NK-92 (cell line): ENCODE measurements around the gene C19orf81.
"Not testable (repeated sequence)": the region's sequence is repeated elsewhere in the genome, so short reads cannot be mapped to it uniquely, and the experiment has no call there.

ENCODE experiments used
- DNase-seq: peaks from one replicate; lab custom pipeline; 2025; ENCODE audit not compliant: unreplicated experiment; lab: John Stamatoyannopoulos, UW

C19orf81 gene

DNA sequence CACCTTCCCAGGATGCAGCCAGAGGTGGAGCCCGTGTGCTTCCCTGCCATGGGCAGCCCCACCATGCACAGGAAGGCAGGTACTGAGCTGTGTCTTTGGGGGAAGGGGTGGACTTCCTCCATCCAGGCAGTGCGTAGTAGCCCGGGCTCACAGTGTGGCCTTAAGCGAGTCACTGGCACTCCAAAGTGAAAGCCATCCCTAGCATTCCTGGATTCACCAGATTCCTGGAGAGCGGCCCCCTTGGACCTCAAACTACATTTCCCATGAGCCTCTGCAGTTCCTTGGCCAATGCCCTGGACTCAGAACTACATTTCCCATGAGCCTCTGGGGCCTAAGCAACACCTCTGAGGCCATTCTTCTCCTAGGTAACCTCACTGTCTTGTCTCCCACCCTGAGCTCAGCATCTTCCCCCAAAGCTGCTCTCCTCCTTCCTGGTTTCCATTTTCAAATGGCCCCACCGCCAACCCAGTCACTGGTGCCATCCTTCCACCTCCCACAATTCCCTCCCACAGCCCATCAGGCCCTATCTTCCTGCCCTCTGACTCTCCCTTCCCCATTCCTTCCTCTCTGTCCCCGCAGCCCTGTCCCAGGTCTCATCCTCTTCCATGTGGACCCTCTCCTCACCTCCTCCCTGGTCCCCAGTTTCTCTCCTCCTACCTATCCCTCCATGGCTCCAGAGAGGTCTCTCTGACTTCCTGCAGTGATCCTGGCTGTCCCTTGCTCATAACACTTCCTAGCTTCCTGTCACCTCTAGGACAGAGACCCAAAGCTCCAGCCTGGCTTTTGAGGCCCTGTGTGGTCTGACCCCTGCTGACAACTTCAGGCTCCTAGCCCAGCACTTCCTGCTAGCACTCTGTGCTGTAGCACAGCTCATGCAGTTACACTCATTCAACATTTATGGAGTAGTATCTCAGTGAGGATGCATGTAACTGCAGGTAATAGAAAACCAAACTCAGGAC lies at the start of gene C19orf81:
Gene C19orf81, plus strand, starts transcription at position 13 of the 959 bp plus-strand sequence. Its CDS starts 0 bp downstream, at position 13.
- DNase-seq, result no peak

DNA sequence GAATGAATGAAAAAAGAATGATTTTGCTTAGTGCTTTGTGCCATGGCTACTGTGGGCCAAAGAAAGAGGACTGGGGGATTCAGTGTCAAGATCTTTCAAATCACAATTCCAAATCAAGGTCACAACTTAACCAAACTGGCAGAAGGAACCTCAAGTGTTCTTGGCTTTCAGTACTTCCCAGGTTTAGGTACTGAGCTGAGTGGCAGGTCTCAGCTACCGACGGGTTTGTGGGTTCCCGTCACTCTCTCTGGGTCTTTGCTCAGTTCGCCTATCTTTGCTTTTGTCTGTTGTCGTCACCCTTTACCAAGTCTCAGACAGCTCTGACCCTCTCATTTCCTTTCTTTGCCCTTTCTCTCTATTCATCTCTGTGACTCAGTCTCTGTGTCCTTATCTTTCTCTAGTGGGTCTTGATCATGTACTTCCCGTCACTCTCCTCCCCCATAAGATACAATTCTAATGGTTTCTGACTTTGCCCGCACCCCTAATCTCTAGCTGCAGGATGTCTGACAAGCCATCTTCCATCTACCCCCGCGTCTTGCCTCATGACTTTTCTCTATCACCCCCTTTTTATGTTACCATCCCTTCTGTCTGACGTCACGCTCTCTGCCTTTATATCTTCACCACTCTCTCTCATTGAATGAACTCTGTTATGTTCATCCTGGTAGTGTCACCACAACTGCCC lies 47.7 kb upstream of the C19orf81 start:
- DNase-seq, result no peak

DNA sequence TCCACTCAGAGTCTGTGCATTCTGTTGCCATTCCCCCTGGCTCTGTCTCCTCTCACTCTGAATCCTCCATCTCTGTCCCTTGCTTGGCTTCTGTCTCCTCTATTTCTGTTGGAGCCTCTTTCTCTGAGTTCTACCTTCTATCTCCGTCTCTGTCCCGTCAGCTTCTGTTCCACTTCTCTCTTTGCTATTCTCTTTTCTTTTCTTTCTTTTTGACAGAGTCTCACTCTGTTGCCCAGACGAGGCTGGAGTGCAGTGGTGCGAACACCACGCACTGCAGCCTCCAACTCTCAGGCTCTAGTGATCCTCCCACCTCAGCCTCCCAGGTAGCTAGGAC lies 47.2 kb upstream of the C19orf81 start:
- no peak for DNase-seq

DNA sequence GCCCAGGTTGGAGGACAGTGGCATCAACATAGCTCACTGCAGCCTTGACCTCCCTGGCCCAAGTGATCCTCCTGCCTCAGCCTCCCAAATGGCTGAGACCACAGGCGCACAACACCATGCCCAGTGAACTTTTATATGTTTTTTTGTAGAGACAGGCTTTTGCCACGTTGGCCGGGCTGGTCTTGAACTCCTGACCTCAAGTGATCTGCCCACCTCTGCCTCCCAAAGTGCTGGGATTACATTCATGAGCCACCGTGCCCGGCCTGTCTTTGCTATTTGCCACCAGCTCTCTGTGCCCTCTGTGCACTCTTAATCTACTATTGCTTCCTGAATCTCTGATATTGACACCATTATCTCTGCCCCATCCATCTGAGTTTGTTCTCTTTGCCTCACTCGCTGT lies 46.7 kb upstream of the C19orf81 start:
- DNase-seq, result no peak

DNA sequence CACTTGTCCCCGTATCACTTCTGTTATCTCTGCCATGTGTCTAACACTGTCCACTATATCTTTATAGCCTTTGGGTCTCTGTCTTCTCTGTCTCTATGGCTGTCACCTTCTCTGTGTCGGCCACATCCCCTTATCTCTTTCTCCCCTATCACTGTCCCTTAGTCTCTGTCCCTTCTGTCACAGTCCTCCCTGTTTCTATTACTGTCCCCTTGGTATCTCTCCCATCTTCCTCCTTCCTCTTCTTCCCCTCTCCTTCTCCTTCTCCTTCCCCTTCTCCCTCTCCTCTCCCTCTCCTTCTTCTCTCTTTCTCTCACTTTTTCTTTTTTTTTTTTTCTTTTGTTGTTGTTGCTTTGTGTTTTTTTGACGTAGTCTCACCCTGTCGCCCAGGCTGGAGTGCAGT lies 46.3 kb upstream of the C19orf81 start:
- no peak for DNase-seq

DNA sequence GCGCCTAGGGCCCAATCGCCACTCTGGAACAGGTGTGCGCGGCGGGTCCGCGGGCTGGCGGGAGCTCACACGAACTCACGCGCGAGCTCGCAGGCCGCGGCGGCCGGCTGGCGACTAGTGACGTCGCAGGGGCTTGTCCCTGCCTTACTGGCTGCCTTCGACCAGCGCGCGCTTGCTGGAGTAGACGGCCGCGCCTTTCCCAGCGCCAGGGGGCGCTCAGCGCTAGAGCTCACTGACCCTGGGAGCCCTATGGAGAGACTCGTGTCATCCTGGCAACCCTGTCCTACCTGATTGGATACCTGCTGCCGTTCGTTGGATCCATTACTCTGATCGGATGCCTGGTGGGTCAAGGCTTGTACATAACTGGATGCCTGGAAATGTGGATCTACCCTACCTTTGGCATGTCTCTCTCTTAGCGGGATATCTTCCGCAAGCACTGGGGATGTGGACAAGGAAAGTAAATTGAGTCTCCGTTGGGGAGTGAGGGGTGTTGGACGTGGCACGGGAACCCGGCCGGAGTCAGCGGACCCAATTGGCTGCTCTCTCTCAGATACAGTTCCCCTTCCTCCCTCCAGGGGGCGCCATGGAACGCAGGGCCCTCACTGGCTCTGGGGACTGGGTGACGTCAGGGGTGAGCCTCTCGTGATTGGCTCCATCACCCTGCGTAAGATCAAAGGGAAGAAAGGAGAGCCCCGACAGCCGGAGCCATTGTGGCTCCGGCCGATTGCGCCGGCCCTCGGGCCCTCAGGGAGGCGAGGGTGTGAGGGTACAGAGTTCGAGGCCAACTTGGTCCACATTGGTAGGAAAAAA lies 44.8 kb upstream of the C19orf81 start:
- DNase-seq, result not testable (repeated sequence)

DNA sequence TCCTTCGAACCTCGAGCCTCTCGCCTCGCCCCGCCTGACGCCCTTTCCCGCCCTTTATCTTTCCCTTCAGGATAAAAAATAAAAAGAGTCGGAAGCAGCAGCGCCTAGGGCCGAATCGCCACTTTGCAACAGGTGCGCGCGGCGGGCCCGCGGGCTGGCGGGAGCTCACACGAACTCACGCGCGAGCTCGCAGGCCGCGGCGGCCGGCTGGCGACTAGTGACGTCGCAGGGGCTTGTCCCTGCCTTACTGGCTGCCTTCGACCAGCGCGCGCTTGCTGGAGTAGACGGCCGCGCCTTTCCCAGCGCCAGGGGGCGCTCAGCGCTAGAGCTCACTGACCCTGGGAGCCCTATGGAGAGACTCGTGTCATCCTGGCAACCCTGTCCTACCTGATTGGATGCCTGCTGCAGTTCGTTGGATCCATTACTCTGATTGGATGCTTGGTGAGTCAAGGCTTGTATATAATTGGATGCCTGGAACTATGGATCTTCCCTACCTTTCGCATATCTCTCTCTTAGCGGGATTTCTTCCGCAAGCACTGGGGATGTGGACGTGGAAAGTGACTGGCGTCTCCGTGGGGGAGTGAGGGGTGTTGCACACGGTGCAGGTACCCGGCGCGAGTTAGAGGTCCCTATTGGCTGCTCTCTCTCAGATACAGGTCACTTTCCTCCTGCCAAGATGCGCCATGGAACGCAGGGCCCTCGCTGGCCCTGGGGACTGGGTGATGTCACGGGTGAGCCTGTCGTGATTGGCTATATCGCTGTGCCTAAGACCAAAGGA lies 43.0 kb upstream of the C19orf81 start:
- not testable (repeated sequence) for DNase-seq

DNA sequence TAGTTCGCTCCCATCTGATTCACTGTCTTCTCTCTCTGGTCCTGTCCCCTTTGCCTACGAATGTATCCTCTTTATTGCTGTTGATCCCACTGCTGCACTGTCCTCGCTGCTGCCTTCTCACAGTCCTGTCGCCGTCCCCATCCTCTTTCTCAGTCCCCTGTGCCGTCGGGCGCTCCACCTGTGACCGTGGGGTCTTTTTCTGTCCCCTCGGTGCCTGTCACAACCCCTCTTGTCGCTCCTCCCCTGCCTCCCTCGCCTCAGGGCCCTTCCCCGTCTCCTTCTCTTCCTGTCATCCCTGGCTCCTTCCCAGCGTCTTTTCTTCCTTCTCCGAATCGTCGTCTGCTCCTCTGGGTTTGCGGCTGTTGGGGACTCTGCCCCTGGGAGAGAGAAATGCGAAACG lies 41.9 kb upstream of the C19orf81 start:
- DNase-seq, result no peak

DNA sequence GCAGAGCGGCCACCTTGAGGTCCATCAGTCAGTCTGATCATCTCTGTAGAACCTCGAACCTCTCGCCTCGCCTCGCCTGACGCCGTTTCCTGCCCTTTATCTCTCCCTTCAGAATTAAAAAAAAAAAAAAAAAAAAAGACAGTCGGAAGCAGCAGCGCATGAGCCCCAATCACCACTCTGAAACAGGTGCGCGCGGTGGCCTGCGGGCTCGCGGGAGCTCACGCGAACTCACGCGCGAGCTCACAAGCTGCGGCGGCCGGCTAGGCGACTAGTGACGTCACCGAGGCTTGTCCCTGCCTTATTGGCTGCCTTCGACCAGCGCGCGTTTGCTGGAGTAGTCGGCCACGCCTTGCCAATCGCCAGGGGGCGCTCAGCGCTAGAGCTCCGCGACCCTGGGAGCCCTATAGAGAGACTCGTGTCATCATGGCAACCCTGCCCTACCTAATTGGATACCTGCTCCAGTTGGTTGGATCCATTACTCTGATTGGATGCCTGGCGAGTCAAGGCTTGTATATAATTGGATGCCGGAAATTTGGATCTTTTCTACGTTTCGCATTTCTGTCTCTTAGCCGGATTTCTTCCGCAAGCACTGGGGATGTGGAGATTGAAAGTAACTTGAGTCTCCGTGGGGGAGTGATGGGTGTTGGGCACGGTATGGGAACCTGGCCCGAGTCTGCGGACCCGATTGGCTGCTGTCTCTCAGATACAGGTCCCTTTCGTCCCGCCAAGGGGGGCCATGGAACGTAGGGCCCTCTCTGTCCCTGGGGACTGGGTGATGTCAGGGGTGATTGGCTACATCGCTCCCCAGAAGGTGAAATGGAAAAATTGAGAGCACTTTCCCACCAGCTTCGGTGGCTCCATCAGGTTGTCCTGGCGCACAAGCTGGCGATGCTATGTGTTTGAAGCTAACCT lies 41.1 kb upstream of the C19orf81 start:
- DNase-seq, result no peak

DNA sequence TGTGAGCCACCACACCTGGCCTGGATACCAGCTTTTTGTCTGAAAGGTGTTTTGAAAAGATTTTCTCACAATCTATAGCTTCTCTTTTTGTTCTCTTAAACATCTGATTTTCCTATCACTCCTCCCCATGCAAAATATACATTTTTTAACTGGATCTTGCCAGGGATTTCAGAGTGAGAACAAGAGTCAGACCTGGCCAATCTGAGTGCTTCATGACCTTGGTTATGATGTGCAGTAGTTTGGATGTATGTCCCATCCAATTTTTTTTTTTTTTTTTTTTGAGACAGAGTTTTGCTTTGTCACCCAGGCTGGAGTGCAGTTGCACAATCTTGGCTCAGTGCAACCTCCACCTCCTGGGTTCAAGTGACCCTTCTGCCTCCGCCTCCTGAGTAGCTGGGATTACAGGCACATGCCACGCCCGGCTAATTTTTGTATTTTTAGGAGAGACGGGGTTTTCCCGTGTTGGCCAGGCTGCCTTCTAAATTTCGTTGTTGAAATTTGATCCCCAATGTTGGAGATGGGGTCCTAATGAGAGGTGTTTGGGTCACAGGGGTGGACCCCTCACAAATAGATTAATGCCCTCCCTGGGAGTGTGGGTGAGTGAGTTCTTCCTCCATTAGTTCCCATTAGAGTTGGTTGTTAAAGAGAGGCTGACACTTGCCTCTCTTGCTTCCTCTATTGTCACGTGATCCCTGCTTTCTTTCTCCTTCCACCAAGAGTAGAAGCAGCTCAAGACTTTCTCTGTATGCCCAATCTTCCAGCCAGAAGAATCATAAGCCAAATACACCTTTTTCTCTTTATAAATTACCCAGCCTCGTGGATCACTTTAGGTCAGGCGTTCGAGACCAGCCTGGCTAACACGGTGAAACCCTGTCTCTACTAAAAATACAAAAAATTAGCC lies 36.5 kb upstream of the C19orf81 start:
- DNase-seq, result not testable (repeated sequence)

DNA sequence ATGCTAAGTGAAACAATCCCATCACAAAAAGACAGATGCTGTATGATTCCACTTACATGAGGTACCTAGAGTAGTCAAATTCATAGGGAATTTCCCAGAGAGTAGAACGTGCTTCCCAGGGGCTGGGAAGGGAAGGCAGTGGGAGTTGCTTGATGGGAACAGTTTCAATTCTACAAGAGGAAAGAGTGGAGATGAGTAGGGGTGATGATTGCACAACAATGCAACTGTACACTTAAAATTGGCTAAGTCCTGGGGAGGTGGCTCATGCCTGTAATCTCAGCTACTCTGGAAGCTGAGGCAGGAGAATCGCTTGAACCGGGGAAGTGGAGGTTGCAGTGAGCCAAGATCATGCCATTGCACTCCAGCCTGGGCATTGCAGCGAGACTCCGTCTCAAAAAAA lies 30.9 kb upstream of the C19orf81 start:
- DNase-seq, result not testable (repeated sequence)

DNA sequence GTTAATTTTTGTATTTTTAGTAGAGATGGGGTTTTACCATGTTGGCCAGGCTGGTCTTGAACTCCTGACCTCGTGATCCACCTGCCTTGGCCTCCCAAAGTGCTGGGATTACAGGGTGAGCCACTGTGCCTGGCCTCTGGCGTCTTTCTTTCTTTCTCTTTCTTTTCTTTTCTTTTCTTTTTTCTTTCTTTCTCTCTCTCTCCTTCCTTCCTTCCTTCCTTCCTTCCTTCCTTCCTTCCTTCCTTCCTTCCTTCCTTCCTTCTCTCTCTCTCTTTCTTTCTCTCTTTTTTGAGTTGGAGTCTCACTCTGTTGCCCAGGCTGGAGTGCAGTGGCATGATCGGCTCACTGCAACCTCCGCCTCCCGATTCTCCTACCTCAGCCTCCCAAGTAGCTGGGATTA lies 30.1 kb upstream of the C19orf81 start:
- DNase-seq, result not testable (repeated sequence)

DNA sequence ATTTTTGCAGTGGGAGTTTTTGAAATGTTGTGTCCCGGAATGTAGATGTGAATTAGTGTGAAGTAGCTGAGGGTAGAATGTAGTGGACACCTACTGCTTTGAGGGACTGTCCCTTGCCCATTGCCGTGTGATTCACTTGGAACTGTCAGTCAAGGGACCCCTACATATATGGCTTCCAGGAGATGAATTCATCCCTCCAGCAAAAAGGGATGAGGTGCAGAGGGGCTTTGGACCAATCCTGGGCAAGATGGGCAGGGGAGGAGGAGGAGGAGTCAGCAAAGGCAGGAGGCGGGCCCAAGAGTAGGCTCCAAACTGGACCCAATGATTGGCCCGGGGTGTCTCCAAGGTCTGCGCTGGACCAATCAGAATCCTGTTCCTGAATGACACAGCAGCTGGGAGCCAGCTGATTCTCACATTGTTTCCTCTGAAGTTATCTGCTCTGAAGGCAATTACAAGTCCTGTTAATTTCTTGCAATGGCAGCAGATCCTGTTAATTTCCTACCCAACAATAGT lies 28.8 kb upstream of the C19orf81 start:
- not testable (repeated sequence) for DNase-seq

DNA sequence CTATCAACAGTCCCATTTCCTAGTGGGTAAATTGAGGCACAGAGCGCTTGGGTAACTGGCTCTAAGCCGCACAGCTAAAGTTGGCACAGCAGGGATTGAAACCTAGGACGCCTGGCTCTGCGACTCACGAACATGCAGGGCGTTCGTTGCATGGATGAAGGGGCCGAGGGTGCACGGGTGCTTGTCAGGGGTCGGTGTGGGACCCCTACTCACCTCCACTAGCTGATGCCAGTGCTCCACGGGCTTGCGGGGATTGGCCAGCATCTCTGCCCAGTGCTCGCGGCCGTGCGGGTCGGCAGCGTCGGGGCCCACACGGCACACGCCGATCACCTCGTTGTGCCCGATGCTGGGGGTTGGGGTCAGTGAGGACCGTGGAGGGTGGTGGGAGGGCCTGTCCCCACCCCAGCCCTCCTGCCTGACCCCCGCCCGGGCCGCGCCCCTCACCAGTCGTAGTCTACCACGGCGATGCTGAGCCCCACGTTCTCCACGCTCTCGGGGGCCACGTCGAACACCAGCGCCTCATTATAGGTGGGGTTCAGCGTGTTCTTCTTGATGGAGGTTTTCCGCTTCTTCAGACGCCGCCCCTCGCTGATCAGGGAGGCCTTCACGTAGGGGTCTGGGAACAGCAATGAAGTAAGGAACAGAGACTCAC lies 24.2 kb upstream of the C19orf81 start:
- DNase-seq, result no peak

DNA sequence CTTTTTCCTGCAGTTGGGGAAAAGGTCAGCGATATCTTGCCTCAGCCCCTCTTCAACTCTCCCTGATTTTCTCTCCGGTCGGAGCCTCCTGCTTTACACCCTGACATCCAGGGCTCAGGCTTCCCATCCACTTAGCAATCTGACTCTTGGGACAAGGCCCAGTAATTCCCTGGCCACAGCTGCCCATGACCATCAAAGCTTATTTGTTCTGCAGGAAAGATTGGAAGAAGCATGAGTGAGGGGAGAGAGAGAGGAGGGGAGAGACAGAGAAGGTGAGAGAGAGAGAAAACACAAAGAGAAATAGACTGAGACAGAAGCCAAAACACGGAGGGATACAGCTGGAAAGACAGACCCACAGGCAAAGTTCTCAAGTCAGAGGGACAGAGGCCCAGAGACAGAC lies 23.2 kb upstream of the C19orf81 start:
- no peak for DNase-seq

DNA sequence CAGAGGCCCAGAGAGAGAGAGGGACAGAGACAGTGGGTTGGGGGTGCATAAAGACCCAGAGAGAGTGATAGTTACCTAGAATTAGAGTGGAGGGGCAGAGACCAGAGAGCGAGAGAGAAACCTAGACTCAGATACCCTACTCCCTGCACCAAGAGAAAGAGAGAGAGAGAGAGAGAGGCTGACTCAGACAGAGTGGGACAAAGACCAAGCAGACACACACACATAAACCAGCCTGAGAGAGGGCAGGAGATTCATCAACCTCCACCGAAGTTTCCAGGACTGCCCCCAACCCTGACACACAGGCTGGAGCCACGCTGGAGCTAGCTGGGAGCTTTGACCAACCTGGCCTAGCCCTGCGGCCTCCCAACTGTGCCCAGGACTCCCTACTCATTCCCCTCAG lies 22.4 kb upstream of the C19orf81 start:
- DNase-seq, result no peak

DNA sequence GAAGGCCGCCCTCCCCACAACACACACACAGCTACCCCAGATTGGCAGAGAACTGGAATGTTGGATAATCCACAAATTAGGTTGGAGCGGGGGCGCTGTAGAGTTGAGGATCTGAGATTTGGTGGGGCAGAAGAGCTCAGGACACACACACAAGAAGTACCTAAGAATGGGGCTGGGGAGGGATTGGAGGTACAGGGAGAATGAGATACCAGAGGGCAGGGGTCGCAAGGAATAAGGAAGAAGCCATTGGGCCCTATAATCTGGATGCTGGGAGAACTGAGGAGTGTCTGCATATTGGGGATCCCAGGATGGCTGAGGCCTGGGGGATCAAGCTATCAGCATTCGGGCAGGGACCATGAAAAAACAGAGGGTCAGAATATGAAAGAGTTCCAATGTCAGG lies 21.1 kb upstream of the C19orf81 start:
- DNase-seq, result no peak

DNA sequence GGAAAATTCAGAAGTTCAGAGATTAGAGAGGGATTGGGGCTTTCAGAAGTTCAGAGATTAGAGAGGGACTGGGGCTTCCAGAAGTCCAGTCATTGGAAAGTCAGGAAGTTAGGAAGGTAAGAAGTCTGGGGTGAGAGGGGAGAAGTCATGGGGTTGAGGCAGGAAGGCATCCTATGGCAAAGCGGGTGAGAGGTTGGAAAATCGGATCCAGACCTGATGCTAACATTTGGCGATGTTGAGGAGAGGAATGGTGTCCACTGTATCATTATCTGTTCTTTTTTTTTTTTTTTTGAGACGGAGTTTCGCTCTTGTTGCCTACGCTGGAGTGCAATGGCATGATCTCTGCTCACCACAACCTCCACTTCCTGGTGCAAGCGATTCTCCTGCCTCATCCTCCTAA lies 20.7 kb upstream of the C19orf81 start:
- no peak for DNase-seq
